GM12873 (cell line): ENCODE data around the gene TADA2B.

Experiments used
- CTCF ChIP-seq: IDR thresholded peaks from 2 replicates; pipeline ENCODE4 v1.5.1; 2012; ENCODE audit warnings: low read depth, mild to moderate bottlenecking, moderate library complexity, low read length, control low read depth; ENCODE audit not compliant: insufficient read depth; ENCODE audit errors: missing control alignments

The TADA2B gene

GRCh38 chr4:7089213-7089986 is 46.2 kb downstream of the TADA2B start:
- no peak for TF ChIP-seq CTCF

- no peak for TF ChIP-seq CTCF
These were observed 48.9 kb downstream of the TADA2B start for GRCh38 chr4:7092026-7092425.

- TF ChIP-seq CTCF = no peak
These were observed 51.7 kb downstream of the TADA2B start for GRCh38 chr4:7094916-7095315.

GRCh38 chr4:7095611-7096155 is 52.5 kb downstream of the TADA2B start:
- TF ChIP-seq CTCF = no peak

GRCh38 chr4:7096236-7096635 is 53.1 kb downstream of the TADA2B start:
- no peak for TF ChIP-seq CTCF

- peak; percentile 86 for TF ChIP-seq CTCF
These were observed 58.7 kb downstream of the TADA2B start for GRCh38 chr4:7101692-7102515.

GRCh38 chr4:7103031-7103606 is 59.9 kb downstream of the TADA2B start:
- TF ChIP-seq CTCF = no peak
